Activated T-cell treated with anti-CD3 and anti-CD28 coated beads, Interleukin-2, amount 50 U/mL, for 72 hours (primary cell): Measurements from ENCODE around the gene DPEP2NB. TPM values are rescaled to one million over a fixed set of nuclear protein-coding genes. Genes with fewer than 3 reads are reported as not detected.

ENCODE experiments used
- ATAC-seq, 2 donors: fragments of 150-1000 bp; cut with Tn5 transposase; replicated peaks in 1 of 2; 2 replicates each; pipeline ENCODE4 v1.10.0; 2021; ENCODE audit warnings: moderate library complexity in 2 of 2, mild to moderate bottlenecking in 1 of 2
- DNase-seq, 2 donors: peaks; one replicate each; pipeline ENCODE4 v3.0.0; 2021 to 2022; ENCODE audit warnings: mixed read lengths in 1 of 2
- H3K27ac Mint-ChIP-seq: one replicate; pipeline ENCODE4 v1.8.0; 2022; ENCODE audit warnings: mild to moderate bottlenecking, moderate library complexity, mixed read lengths
- H3K27me3 Mint-ChIP-seq: one replicate; pipeline ENCODE4 v1.8.0; 2022; ENCODE audit warnings: low read depth, mixed read lengths
- H3K36me3 Mint-ChIP-seq, 2 donors: one replicate each; pipeline ENCODE4 v1.8.0; 2022; ENCODE audit warnings: mixed read lengths in 2 of 2, mild to moderate bottlenecking in 1 of 2; ENCODE audit not compliant: insufficient read depth in 2 of 2
- H3K4me1 Mint-ChIP-seq: one replicate; pipeline ENCODE4 v1.8.0; 2022; ENCODE audit warnings: low read depth, mixed read lengths
- H3K4me3 Mint-ChIP-seq, 2 donors: one replicate each; pipeline ENCODE4 v1.8.0; 2022; ENCODE audit warnings: mild to moderate bottlenecking in 2 of 2, mixed read lengths in 2 of 2, moderate library complexity in 2 of 2
- H3K9me3 Mint-ChIP-seq, 2 donors: one replicate each; pipeline ENCODE4 v1.8.0; 2022; ENCODE audit warnings: mixed read lengths in 2 of 2
- total RNA-seq, 2 donors: library from RNA; stranded (reverse); gene quantifications; one replicate each; pipeline ENCODE4 v1.2.3, GENCODE V29; 2022

The DPEP2NB gene
- total RNA-seq, 2 donors from 2014 or later: not detected

- Mint-ChIP-seq H3K4me3 (peak within 1 kb of the TSS; percentile 82 to 99), H3K36me3 (peaks cover 2 to 6% of the 10 kb centered on the region in 2 donors), H3K9me3 (no peaks in the 10 kb centered on the region), H3K27ac (peak within 1 kb of the TSS; percentile 94), H3K27me3 (no peaks in the 10 kb centered on the region), H3K4me1 (peaks cover 29% of the 10 kb centered on the region)
- ATAC-seq (peak; percentile 92 to 95), DNase-seq (peak; percentile 94 to 97)
Measured at GRCh38 chr16:67968400-67969253, 47.1 kb downstream of the DPEP2NB start, which contains the start of gene SLC12A4. Gene SLC12A4, minus strand, starts transcription at chr16:67968637. Its CDS starts 84 bp downstream, at chr16:67968553.

DNA sequence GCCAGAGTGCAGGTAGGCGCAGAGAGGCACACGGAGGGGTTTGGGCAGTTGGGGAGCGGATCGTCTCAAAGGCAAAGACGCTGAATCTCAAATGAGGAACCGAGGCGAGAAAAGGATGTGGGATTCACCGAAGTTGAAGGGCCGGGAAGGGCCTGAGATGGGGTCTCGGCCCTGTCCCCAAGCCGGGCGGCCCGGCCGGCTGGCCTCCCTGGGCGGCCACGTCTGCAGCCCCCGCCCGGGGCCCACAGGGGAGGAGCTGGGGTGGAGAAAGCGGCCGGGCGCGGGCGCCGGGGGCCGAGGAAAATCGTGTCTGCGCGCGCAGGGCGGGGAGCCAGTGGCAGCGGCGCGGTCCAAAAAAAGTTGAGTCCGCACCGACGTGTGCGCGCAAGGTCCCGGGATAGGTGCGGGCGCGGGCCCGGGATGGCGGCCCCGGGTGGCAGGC is 47.7 kb downstream of the DPEP2NB start:
- H3K4me1 Mint-ChIP-seq: peaks cover 29% of the 10 kb centered on the region
- H3K4me3 Mint-ChIP-seq: peak overlapping the region; percentile 82 to 99
- H3K36me3 Mint-ChIP-seq: peaks cover 2 to 6% of the 10 kb centered on the region in 2 donors

DNA sequence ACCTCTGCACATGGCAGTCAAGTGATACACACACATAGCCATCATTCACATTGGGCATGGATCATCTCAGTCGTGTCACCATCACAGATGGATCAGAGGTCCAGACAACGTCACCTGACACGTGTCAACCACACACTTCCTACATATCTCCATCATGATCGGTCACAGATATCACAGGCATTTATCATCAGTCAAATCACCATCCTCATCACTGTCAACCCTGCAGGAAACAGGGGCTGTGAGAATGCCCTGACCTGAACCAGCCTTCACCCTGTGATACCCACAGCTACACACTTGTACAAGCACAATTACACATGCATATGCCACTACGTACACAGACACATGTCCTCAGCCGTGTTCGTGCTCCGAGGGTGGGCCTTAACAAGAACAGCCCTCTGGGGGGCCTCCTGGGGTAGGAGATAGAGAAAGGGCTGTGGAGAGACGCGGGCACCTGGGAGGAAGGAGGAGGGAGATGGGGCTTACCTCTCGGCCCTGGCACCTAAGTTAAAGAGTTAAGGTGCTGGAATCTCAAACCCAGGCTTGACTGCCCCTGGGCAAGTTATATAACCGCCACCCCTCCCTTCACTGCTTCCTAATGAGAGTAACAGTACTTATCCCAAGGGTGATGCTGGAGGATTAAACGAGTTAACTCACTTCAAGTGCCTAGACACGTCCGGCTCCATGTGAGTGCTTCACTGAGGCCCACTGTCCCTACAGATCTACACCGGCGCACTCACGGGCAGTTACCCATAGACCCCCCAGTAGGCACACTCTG is 48.3 kb downstream of the DPEP2NB start:
- H3K4me3 Mint-ChIP-seq: peak overlapping the region; percentile 82 to 99
- peak; percentile 29 to 33 for DNase-seq

More for the DNA sequence above, 47.7 kb downstream of the DPEP2NB start:
- peak; percentile 52 to 64 for DNase-seq
- peak; percentile 29 to 36 for ATAC-seq
- Mint-ChIP-seq H3K27ac (peak overlapping the region; percentile 94), H3K27me3 (no peaks in the 10 kb centered on the region), H3K9me3 (no peaks in the 10 kb centered on the region)

DNA sequence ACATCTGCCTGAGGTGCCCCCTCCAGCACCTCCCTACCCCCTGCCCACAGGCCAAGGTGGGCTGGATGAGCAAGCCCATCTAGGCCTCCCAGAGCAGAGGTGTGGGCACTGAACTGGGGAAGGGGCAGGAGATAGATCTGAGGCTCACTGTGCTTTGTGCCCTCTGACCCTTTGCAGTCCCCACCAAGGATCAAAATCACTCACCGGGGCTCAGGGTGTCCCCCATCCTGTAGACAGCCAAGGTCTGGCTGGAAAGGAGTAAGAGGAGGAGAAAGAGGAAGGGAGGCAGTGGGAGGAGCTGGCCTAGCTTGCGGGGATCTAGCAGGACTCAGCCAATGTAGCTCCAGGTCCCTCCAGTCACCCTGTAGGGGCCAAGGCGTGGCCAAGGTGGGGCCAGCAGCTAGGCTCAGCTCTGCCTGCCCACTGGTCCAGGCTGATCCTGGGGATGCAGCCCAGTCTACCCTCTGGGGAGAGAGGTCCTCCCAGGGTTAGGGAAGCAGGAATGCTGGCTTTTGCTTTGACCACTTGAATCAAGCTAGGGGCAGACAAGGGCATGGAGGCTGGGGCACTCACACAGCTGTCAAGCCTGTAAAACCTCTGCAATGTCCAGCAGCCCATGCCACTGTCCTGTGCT is 49.0 kb downstream of the DPEP2NB start:
- no peaks in the 10 kb centered on the region for H3K27me3 Mint-ChIP-seq
- peaks cover 29% of the 10 kb centered on the region for H3K4me1 Mint-ChIP-seq
- H3K4me3 Mint-ChIP-seq: peak overlapping the region; percentile 82 to 99
- ATAC-seq: no peak
- H3K9me3 Mint-ChIP-seq: no peaks in the 10 kb centered on the region
- no peak overlapping the region for H3K27ac Mint-ChIP-seq
- no peak for DNase-seq
- H3K36me3 Mint-ChIP-seq: peaks cover 8% of the 10 kb centered on the region in 2 donors

More for the DNA sequence above, 48.3 kb downstream of the DPEP2NB start:
- Mint-ChIP-seq H3K36me3 (peaks cover 8% of the 10 kb centered on the region in 2 donors), H3K4me1 (peaks cover 29% of the 10 kb centered on the region), H3K27ac (peak overlapping the region; percentile 94), H3K27me3 (no peaks in the 10 kb centered on the region), H3K9me3 (no peaks in the 10 kb centered on the region)
- peak; percentile 1 to 32 for ATAC-seq

- Mint-ChIP-seq H3K4me1 (peaks cover 29% of the 10 kb centered on the region), H3K27ac (no peak overlapping the region), H3K27me3 (no peaks in the 10 kb centered on the region), H3K36me3 (peaks cover 8% of the 10 kb centered on the region in 2 donors), H3K9me3 (no peaks in the 10 kb centered on the region), H3K4me3 (peak overlapping the region in 1 of 2 donors; percentile 82)
- DNase-seq: no peak
- no peak for ATAC-seq
Measured at GRCh38 chr16:67965668-67966548, 49.8 kb downstream of the DPEP2NB start.

DNA sequence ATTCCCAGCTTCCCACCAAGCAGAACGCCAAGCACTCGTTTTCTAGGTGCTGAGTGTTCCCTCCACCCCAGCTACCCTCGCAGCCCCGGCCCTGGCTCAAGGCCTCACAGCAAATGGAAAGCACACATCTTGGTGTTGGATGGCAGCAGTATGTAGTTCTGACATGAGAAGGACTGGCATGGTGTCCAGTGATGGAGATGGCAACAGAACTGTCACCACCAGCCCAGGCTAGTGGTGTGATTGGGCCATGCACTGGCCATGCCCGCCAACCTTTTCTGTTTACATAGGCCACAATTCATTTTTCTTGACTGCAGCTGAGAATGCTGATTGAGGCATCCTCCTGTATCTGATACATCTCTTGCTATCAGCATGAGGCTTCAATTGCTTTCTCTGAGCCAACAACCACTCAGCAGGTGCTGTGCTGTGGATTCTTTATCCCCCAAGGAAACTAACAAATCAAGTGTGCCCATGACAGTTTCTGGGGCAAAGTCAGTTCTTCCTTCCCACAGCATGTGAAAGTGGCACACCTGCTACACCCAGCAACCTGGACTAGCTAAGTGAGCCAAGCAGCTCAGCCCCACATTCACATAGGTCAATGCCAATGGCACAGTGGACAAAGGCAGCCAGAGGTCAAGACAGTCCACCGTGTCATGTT is 51.1 kb downstream of the DPEP2NB start:
- Mint-ChIP-seq H3K4me1 (peaks cover 26% of the 10 kb centered on the region), H3K9me3 (no peaks in the 10 kb centered on the region), H3K36me3 (peaks cover 8 to 10% of the 10 kb centered on the region in 2 donors), H3K4me3 (no peak overlapping the region), H3K27me3 (no peaks in the 10 kb centered on the region), H3K27ac (no peak overlapping the region)
- no peak for ATAC-seq
- DNase-seq: no peak

- H3K36me3 Mint-ChIP-seq: peaks cover 8 to 10% of the 10 kb centered on the region in 2 donors
- H3K4me3 Mint-ChIP-seq: no peak overlapping the region
Measured at GRCh38 chr16:67963662-67964321, 51.9 kb downstream of the DPEP2NB start.

More at GRCh38 chr16:67963662-67964321, 51.9 kb downstream of the DPEP2NB start:
- H3K9me3 Mint-ChIP-seq: no peaks in the 10 kb centered on the region
- H3K27me3 Mint-ChIP-seq: no peaks in the 10 kb centered on the region
- no peak overlapping the region for H3K27ac Mint-ChIP-seq
- no peak for ATAC-seq
- no peak for DNase-seq
- H3K4me1 Mint-ChIP-seq: peaks cover 18% of the 10 kb centered on the region

Other genes with a start within 250 kb of the DPEP2NB start
- 10 to 100 TPM; 17.1 to 24.8 TPM for gene RANBP10, start 209.4 kb downstream of the DPEP2NB start, total RNA-seq
- gene TSNAXIP1, start 209.0 kb downstream of the DPEP2NB start, total RNA-seq: under 1 TPM; 0.39 to 0.86 TPM
- 10 to 100 TPM; 31.7 to 39.2 TPM for gene THAP11, start 173.6 kb downstream of the DPEP2NB start, total RNA-seq
- 10 to 100 TPM; 80.8 to 90.1 TPM for gene NUTF2, start 169.0 kb downstream of the DPEP2NB start, total RNA-seq
- gene CENPT, start 168.2 kb downstream of the DPEP2NB start, total RNA-seq: 10 to 100 TPM; 43.6 to 59.4 TPM
- 10 to 100 TPM; 82.9 to 86.4 TPM for gene EDC4, start 142.9 kb downstream of the DPEP2NB start, total RNA-seq
- gene NRN1L, start 131.0 kb downstream of the DPEP2NB start, total RNA-seq: 1 to 10 TPM in 1 of 2 donors, under 1 TPM in 1; 0.60 to 1.9 TPM
- 10 to 100 TPM; 16.1 to 16.2 TPM for gene PSKH1, start 122.7 kb downstream of the DPEP2NB start, total RNA-seq
- gene CTRL, start 84.0 kb downstream of the DPEP2NB start, total RNA-seq: 1 to 10 TPM; 4.2 to 5.0 TPM
- 100 to 1,000 TPM; 169 to 184 TPM for gene PSMB10, start 79.1 kb downstream of the DPEP2NB start, total RNA-seq
- 10 to 100 TPM; 12.3 to 20.1 TPM for gene LCAT, start 71.8 kb downstream of the DPEP2NB start, total RNA-seq
- 10 to 100 TPM; 32.6 to 34.7 TPM for gene SLC12A4, start 47.3 kb downstream of the DPEP2NB start, total RNA-seq
- under 1 TPM; 0.12 to 0.16 TPM for gene DPEP3, start 35.4 kb downstream of the DPEP2NB start, total RNA-seq
- 10 to 100 TPM; 11.4 to 11.6 TPM for gene DPEP2, start 16.4 kb downstream of the DPEP2NB start, total RNA-seq
- gene DDX28, start 7.3 kb upstream of the DPEP2NB start, total RNA-seq: 10 to 100 TPM; 12.6 to 13.4 TPM
- 10 to 100 TPM; 21.4 to 22.4 TPM for gene DUS2, start 7.4 kb upstream of the DPEP2NB start, total RNA-seq
- 10 to 100 TPM; 79.7 to 82.5 TPM for gene NFATC3, start 69.5 kb upstream of the DPEP2NB start, total RNA-seq
- gene ESRP2, start 220.2 kb upstream of the DPEP2NB start, total RNA-seq: under 1 TPM; 0.31 to 0.63 TPM
- 1 to 10 TPM; 6.1 to 7.6 TPM for gene PLA2G15, start 229.5 kb upstream of the DPEP2NB start, total RNA-seq
- gene SLC7A6, start 248.6 kb upstream of the DPEP2NB start, total RNA-seq: 100 to 1,000 TPM in 1 of 2 donors, 10 to 100 TPM in 1; 99.8 to 131 TPM